DOHH2 (cell line): ENCODE data around the gene GUCA1A.

ENCODE experiments used
- EZH2phosphoT487 ChIP-seq: fragments of 200-600 bp; sonication (generic); IDR thresholded peaks from 2 replicates; pipeline ENCODE4 v1.6.1; 2017; ENCODE audit warnings: borderline replicate concordance, mild to moderate bottlenecking, antibody characterized with exemption, low read length, moderate library complexity, mixed read lengths
- TF ChIP-seq, protein P1 (sequence below): fragments of 200-600 bp; sonication (generic); IDR thresholded peaks from one replicate; pipeline ENCODE4 v1.5.1; 2014; ENCODE audit warnings: antibody characterized with exemption, mild to moderate bottlenecking, low read depth, low read length; ENCODE audit not compliant: poor library complexity, severe bottlenecking

DNA sequence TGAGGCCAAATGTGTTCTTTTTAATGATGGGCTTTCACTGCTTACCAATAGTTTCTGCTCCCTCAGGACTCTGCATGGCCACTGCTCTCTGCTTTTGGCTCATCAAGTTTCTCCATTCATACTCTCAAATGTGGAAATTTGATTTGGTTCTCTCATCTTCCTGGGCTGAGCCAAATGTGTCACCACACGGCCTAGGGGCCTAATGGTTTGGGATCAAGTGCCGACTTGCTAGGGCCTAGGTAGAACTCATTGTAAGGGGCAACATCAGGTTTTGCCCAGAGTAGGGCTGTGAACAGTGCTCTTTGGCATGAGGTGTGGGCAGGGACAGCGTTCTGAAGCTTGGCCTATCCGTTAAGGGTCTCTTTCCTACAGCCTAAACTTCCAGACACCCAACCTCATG, 48.4 kb downstream of the GUCA1A start:
- TF ChIP-seq, protein P1, sequence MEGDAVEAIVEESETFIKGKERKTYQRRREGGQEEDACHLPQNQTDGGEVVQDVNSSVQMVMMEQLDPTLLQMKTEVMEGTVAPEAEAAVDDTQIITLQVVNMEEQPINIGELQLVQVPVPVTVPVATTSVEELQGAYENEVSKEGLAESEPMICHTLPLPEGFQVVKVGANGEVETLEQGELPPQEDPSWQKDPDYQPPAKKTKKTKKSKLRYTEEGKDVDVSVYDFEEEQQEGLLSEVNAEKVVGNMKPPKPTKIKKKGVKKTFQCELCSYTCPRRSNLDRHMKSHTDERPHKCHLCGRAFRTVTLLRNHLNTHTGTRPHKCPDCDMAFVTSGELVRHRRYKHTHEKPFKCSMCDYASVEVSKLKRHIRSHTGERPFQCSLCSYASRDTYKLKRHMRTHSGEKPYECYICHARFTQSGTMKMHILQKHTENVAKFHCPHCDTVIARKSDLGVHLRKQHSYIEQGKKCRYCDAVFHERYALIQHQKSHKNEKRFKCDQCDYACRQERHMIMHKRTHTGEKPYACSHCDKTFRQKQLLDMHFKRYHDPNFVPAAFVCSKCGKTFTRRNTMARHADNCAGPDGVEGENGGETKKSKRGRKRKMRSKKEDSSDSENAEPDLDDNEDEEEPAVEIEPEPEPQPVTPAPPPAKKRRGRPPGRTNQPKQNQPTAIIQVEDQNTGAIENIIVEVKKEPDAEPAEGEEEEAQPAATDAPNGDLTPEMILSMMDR: no peak
- no peak for TF ChIP-seq EZH2phosphoT487
